HG02970 (cell line): Measurements from ENCODE around the gene CTSA.

Experiments
- ATAC-seq: cut with Tn5 transposase; IDR thresholded peaks from one replicate; pipeline ENCODE4 v1.9.1; 2021; ENCODE audit warnings: mild to moderate bottlenecking, moderate library complexity, moderate number of reproducible peaks; ENCODE audit not compliant: unreplicated experiment, low FRiP score

Gene CTSA

DNA sequence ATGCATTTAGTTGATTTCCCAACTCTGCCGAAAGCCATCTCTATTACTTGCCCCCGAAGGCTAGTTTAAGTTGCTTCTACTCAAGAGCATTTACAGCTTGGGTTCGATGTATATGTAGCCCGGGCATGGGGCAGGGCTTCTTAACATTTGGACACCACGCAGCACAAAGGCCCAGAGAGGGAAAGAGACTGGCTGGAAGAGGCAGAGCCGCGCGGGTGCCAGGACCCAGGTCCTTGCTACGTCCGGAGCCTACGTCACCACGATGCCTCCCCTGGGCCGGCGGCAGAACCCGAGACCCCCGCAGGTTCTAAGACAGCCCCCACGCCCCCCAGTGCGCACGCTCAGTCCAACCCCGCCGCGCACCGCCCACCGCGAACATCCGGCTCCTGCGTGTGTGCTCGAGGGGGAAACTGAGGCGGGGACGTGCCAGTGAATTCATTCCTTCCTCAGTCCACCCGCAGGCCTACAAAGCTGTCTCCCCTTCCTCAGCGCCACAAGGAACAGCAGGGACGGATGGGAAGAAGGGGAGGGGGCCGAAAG lies 43.0 kb downstream of the CTSA start:
- ATAC-seq = peak; percentile 13

- ATAC-seq = peak; percentile 76
Observed at GRCh38 chr20:45934586-45935415, 43.7 kb downstream of the CTSA start, which contains the start of gene PCIF1. TSS of gene PCIF1 (plus strand) at chr20:45934683. CDS start at chr20:45939000, 4,317 bp downstream.

DNA sequence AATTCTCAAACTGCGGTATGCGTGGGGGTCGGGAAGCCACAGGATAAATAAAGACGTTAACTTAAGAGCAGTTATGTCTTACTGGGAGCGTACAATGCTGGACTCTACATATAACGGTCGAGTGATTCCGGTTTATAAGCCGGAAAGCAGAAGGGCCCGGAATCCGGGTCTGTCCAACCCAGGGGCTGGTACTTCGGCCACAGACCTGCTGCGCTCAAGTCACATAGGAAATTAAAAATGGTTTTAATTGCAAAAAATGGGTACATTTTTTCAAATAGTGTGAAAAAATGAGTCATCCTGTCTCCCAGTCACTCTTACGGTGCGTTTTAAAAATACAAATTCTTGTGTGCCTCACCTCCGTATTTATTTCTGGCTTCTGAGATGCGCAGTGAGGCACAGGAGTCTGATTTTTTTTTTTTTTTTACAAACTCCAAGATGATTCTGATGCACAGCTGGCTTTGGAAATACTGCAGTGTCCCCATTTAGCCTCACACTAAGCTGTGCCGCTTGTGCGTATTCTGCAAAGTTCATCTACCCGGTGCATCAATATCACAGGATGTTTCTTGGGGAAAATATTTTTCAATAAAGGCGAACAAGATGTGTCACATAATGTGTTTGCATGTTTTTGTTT lies 44.4 kb downstream of the CTSA start:
- ATAC-seq = peak; percentile 5

GRCh38 chr20:45937765-45938164 lies 46.6 kb downstream of the CTSA start:
- ATAC-seq = no peak

DNA sequence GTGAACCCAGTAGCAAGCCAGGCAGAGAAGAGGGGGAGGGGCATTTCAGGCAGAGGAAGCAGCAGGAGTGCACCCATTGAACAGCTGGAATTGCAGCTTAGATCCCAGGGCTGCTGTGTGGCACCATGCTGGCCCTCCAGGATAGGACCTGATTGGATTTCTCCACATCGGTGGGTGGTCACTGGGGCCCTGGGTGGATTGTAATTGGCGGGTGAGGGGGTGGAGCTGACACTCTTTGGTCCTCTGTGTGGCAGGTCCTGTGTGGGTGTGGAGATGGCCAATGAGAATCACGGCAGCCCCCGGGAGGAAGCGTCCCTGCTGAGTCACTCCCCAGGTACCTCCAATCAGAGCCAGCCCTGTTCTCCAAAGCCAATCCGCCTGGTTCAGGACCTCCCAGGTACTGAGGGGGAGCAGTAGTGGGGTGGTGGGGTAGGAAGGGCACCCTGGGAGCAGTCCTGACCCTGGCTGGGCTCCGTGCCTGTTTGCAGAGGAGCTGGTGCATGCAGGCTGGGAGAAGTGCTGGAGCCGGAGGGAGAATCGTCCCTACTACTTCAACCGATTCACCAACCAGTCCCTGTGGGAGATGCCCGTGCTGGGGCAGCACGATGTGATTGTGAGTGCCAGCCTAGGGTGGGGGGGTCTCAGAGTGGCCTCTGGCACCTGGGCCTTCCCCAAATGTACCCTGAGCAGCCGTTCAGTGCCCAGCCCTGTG lies 47.7 kb downstream of the CTSA start:
- ATAC-seq = no peak

DNA sequence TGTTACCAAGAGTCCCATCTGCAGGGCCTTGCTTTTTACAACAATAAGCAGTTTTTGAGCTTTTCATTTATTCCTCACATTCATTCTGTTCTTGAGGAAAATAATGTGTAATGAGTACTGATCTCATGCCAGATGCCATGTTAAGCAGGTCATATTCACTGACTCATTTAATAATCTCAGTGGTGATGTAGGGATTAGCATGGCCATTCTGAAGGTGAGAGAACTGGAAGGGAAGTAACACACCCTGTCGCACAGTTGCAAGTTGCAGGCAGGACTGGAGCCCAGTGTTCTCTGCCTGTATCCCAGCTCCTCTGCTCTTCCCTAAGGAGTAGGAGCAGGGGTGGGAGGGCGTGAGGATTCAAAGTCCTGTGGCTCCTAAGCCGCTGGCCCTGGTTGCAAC lies 48.9 kb downstream of the CTSA start:
- no peak for ATAC-seq

- ATAC-seq = no peak
Observed at GRCh38 chr20:45940469-45940868, 49.3 kb downstream of the CTSA start.

DNA sequence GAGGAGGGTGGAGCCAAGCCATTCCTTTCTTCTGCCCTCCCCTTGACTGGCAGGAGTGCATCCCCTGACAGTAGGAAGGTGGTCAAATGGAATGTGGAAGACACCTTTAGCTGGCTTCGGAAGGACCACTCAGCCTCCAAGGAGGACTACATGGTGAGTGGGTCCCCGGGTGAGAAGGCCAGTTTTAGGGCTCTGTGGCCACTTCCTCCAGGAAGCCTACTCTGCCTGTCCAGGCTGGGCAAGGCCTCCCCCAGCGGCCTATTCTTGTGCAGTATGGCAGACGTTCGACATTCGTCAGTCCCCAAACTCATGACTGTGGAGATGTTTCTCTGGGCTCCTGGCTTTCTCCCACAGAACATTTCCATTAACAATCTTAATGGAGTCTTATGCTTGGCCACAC lies 52.5 kb downstream of the CTSA start:
- no peak for ATAC-seq

DNA sequence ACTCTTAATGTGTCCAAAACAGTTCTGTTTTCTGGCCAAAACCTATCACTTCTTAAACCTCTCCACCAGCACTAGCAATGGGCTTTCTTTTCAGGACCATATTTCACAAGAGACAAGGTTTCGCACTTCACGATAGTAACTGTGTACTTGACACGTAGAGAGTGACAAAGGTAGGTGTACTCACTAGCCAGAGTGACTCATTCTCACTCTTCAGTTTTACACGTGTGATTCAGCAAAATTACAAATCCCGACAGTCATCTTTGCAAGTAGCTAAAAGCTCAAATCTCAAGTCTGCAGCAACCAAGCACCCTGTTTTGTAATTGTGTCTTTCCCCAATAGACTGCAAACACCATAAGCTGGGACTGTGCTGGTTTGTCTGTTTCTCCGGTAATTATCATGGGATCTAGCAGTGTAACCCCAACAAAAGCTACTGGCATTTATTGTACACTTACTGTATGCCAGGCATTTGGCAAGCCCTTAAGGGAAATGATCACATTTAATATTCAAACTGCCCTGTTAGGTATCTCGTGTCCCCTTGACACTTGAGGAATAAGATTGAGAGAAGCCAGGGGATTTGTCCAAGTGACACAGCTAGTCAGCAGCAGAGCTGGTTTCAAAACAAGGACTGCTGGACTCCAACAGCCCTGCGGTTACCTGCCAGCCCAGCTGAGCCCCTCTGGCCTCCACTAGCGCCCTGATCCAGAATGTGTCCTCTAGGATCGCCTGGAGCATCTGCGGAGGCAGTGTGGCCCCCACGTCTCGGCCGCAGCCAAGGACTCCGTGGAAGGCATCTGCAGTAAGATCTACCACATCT lies 53.2 kb downstream of the CTSA start:
- no peak for ATAC-seq

GRCh38 chr20:45944965-45945677 lies 54.0 kb downstream of the CTSA start:
- no peak for ATAC-seq

DNA sequence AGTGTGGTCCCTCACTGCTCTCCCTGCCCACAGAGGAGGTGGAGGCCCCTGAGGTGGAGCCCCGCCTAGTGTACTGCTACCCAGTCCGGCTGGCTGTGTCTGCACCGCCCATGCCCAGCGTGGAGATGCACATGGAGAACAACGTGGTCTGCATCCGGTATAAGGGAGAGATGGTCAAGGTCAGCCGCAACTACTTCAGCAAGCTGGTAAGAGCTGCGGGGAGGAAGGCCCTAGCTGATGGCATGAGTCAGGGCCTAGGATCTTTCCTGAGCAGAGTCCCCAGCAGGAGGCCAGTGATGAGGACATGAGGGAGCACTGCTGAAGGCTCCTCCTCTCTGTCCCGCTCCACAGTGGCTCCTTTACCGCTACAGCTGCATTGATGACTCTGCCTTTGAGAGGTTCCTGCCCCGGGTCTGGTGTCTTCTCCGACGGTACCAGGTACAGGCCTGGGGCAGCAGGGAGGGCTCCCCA lies 54.6 kb downstream of the CTSA start:
- ATAC-seq = no peak

- no peak for ATAC-seq
Observed at GRCh38 chr20:45946149-45946970, 55.2 kb downstream of the CTSA start.

GRCh38 chr20:45947110-45947866 lies 56.2 kb downstream of the CTSA start:
- ATAC-seq = no peak

GRCh38 chr20:45948261-45948733 lies 57.2 kb downstream of the CTSA start:
- ATAC-seq = no peak
